ENCODE measurements around the gene UNC45A.

- TF ChIP-seq CTCF (IDR thresholded peaks at IDR 0.05; ENCODE audit: low read depth, low read length, missing input control) (no peak), SP1 (IDR thresholded peaks at IDR 0.05) (no peak), ATF3 (IDR thresholded peaks at IDR 0.05) (no peak), TAF1 (conservative IDR thresholded peaks at IDR 0.05) (no peak), GABPA (IDR thresholded peaks at IDR 0.05 in 1 of 2, conservative IDR thresholded peaks at IDR 0.05 in 1 of 2) (no peak), MAX (IDR thresholded peaks at IDR 0.05) (no peak), REST (IDR thresholded peaks at IDR 0.05) (no peak), JUND (IDR thresholded peaks at IDR 0.05) (no peak), YY1 (IDR thresholded peaks at IDR 0.05) (no peak), RAD21 (IDR thresholded peaks at IDR 0.05) (no peak), HNF4A (conservative IDR thresholded peaks at IDR 0.05) (no peak)
These were observed 52.6 kb downstream of the UNC45A start for GRCh38 chr15:90987561-90988141.
